Thoracic aorta (tissue), 2 donors: ENCODE data around the gene CNTNAP2. TPM values are rescaled to one million over a fixed set of nuclear protein-coding genes. Genes with fewer than 3 reads are reported as not detected.

Experiments used
- ATAC-seq: fragments of 150-250 bp; one replicate; pipeline ENCODE4 v1.8.0; 2017; ENCODE audit warnings: low read depth; ENCODE audit not compliant: insufficient number of reproducible peaks, low FRiP score
- DNase-seq: peaks from one replicate; pipeline ENCODE4 v3.0.0-alpha.2; 2020; ENCODE audit warnings: low spot score
- H3K27ac ChIP-seq, 2 donors: fragments of 200-600 bp; sonication (generic); 1 replicate in 1 of 2; 2 replicates in 1 of 2; pipeline ENCODE4 v1.5.1; 2016; ENCODE audit warnings: mild to moderate bottlenecking in 2 of 2, moderate library complexity in 2 of 2
- H3K27me3 ChIP-seq: fragments of 200-600 bp; sonication (generic); replicated peaks from 2 replicates; pipeline ENCODE4 v1.6.0; 2016; ENCODE audit warnings: mild to moderate bottlenecking; ENCODE audit not compliant: insufficient read depth
- H3K36me3 ChIP-seq: fragments of 200-600 bp; sonication (generic); one replicate; pipeline ENCODE4 v1.5.1; 2016
- H3K4me1 ChIP-seq, 2 donors: fragments of 200-600 bp; sonication (generic); 1 replicate in 1 of 2; 2 replicates in 1 of 2; pipeline versions ENCODE4 v1.5.1 to v1.6.0; 2016; ENCODE audit warnings: low read depth in 2 of 2, mild to moderate bottlenecking in 1 of 2; ENCODE audit not compliant: control insufficient read depth in 1 of 2
- H3K4me3 ChIP-seq: fragments of 200-600 bp; sonication (generic); 2 replicates; pipeline ENCODE4 v1.5.1; 2016; ENCODE audit warnings: mild to moderate bottlenecking
- H3K9me3 ChIP-seq: fragments of 200-600 bp; sonication (generic); 2 replicates; pipeline ENCODE4 v1.5.1; 2016
- CTCF ChIP-seq: fragments of 200-600 bp; sonication (generic); IDR thresholded peaks from one replicate; pipeline ENCODE4 v1.5.1; 2019; ENCODE audit warnings: antibody characterized with exemption
- total RNA-seq, 2 donors: library from RNA; depleted of rRNA; stranded (reverse); fragments of >200 nt; gene quantifications; one replicate each; pipeline versions ENCODE4 v1.1.0 to v1.2.3, GENCODE V29; 2016

The CNTNAP2 gene
- total RNA-seq, 2 donors from 2014 or later = not detected

DNA sequence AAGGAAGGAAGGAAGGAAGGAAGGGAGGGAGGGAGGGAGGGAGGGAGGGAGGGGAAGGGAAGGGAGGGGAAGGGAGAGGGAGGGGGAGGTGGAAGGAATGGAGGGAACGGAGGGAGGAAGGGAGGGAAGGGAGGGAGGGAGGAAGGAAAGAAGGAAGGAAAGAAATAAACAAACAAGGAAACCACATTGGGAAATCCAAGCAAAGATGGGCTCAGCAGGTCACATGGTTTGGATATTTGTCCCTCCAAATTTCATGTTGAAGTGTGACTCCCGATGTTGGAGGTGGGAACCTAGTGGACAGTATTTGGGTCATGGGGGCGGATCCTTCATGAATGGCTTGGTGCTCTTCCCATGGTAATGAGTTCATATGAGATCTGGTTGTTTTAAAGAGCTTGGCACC lies 2019.4 kb downstream of the CNTNAP2 start:
- no peak for TF ChIP-seq CTCF
- DNase-seq = no peak
- H3K4me3 ChIP-seq = no peak overlapping the region
- H3K27me3 ChIP-seq = no peaks in the 10 kb centered on the region
- no peaks in the 10 kb centered on the region for H3K9me3 ChIP-seq
- H3K4me1 ChIP-seq = no peaks in the 10 kb centered on the region
- ATAC-seq = no peak
- H3K27ac ChIP-seq = no peak overlapping the region
- no peaks in the 10 kb centered on the region for H3K36me3 ChIP-seq

DNA sequence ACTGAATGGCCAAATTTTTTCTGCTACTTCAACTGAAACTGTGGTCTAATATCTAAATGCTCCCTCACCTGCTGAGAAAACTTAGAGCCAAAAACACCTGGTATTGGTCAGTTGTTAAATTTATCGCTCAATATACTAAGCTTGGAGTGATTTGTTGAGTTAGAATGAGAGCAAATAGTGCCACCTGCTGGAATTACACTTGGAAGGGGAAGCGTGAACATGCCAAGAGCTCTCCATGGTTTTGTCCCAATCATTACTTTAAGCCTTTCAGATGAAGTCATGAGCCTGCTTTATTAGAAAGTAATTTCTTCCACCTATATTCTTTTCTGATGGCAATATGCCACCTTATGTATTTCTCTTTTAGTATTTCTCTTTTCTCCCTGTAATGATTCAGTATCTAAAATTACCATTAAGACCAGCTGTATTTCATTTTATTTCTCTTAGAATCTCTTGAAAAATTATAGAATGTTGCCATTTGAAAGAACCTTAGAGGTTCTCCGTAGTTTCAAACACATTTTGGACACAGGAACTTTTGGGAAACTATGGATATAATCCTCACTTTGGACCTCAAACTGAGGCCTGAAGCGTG lies 2026.2 kb downstream of the CNTNAP2 start:
- no peak overlapping the region for H3K4me3 ChIP-seq
- H3K4me1 ChIP-seq = no peaks in the 10 kb centered on the region
- no peak overlapping the region for H3K27ac ChIP-seq
- H3K9me3 ChIP-seq = no peaks in the 10 kb centered on the region
- peak; percentile 16 for TF ChIP-seq CTCF
- H3K36me3 ChIP-seq = no peaks in the 10 kb centered on the region
- ATAC-seq = no peak
- H3K27me3 ChIP-seq = no peaks in the 10 kb centered on the region
- DNase-seq = no peak

GRCh38 chr7:148144827-148145226 lies 2028.2 kb downstream of the CNTNAP2 start:
- H3K27me3 ChIP-seq = no peaks in the 10 kb centered on the region
- TF ChIP-seq CTCF = no peak
- DNase-seq = no peak
- no peak for ATAC-seq
- H3K4me3 ChIP-seq = no peak overlapping the region
- H3K27ac ChIP-seq = no peak overlapping the region
- no peaks in the 10 kb centered on the region for H3K36me3 ChIP-seq
- H3K9me3 ChIP-seq = no peaks in the 10 kb centered on the region
- H3K4me1 ChIP-seq = no peaks in the 10 kb centered on the region

DNA sequence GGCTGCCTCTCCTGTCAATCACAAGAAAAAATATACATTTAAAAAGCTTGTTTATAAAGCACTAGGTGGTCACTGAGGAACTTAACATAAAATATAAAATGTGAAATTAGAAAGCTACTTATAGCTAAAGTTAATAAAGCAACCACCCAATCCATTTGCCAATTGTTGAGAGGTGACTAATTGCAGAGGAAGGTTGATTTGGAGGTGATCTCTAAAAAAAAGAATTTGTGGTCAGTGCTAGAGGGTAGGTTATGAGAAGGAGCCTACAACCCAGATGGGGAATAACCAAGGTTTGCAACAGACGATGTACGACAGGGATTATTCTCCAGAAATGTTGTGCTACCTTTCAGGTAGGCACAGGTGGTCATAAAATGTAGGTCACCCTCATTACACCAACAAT lies 2029.7 kb downstream of the CNTNAP2 start:
- no peaks in the 10 kb centered on the region for H3K9me3 ChIP-seq
- H3K27me3 ChIP-seq = no peaks in the 10 kb centered on the region
- ATAC-seq = no peak
- TF ChIP-seq CTCF = no peak
- H3K36me3 ChIP-seq = no peaks in the 10 kb centered on the region
- no peak for DNase-seq
- H3K4me3 ChIP-seq = no peak overlapping the region
- no peaks in the 10 kb centered on the region for H3K4me1 ChIP-seq
- no peak overlapping the region for H3K27ac ChIP-seq

DNA sequence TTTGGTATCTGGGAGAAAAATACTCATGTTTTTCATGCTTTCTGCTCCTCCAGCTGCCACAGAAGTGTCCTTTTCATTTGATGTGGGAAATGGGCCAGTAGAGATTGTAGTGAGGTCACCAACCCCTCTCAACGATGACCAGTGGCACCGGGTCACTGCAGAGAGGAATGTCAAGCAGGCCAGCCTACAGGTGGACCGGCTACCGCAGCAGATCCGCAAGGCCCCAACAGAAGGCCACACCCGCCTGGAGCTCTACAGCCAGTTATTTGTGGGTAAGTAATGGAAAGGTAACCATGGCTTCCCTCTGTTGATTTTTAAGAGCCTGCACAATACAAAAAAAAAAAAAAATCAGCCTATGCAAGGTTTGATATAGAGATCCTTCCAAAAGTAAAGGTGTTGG lies 2030.8 kb downstream of the CNTNAP2 start:
- ATAC-seq = no peak
- Histone ChIP-seq H3K9me3 (no peaks in the 10 kb centered on the region), H3K4me3 (no peak overlapping the region), H3K4me1 (no peaks in the 10 kb centered on the region), H3K27me3 (no peaks in the 10 kb centered on the region), H3K27ac (no peak overlapping the region), H3K36me3 (no peaks in the 10 kb centered on the region)
- DNase-seq = no peak
- no peak for TF ChIP-seq CTCF
